Testis (tissue), 5 donors: Measurements from ENCODE around the gene ZNF76. TPM values are rescaled to one million over a fixed set of nuclear protein-coding genes. Genes with fewer than 3 reads are reported as not detected.
A peak's percentile ranks its signal among the peaks of the same experiment; 100 is the strongest.

ENCODE experiments used
- DNase-seq: peaks from one replicate; pipeline ENCODE4 v3.0.0-alpha.2; 2019
- H3K27ac ChIP-seq, 2 donors: fragments of 200-600 bp; sonication (generic); one replicate each; pipeline ENCODE4 v1.5.1; 2019
- H3K27me3 ChIP-seq: fragments of 200-600 bp; sonication (generic); one replicate; pipeline ENCODE4 v1.5.1; 2019
- H3K36me3 ChIP-seq: fragments of 200-600 bp; sonication (generic); one replicate; pipeline ENCODE4 v1.5.1; 2017; ENCODE audit warnings: low read depth; ENCODE audit errors: missing control alignments
- H3K4me1 ChIP-seq: fragments of 200-600 bp; sonication (generic); one replicate; pipeline ENCODE4 v1.5.1; 2019
- H3K4me3 ChIP-seq, 2 donors: fragments of 200-600 bp; sonication (generic); one replicate each; pipeline ENCODE4 v1.5.1; 2017 to 2019
- H3K9me3 ChIP-seq: fragments of 200-600 bp; sonication (generic); one replicate; pipeline ENCODE4 v1.5.1; 2017
- CTCF ChIP-seq, 3 experiments: fragments of 450-650 bp in 2 of 3; fragments of 200-600 bp in 1 of 3; sonication (generic) in 1 of 3; IDR thresholded peaks; one replicate each; pipeline ENCODE4 v1.5.1; 2016 to 2019; ENCODE audit warnings: antibody characterized with exemption in 3 of 3, mild to moderate bottlenecking in 2 of 3, moderate library complexity in 1 of 3
- POLR2A ChIP-seq: fragments of 450-650 bp; IDR thresholded peaks from one replicate; pipeline ENCODE4 v1.6.1; 2017; ENCODE audit warnings: antibody characterized with exemption, mild to moderate bottlenecking, moderate library complexity
- WGBS, 2 donors: methylation state at CpG; one replicate each; pipeline ENCODE4 v1.1.5; 2018; 5-methylcytosine and 5-hydroxymethylcytosine counted together
- intact Hi-C: fragments of 100-400 bp; cut with DNase I; formaldehyde crosslinking; loops from one replicate; pipeline ENCODE4 v1.15.1; 2023; ENCODE audit warnings: low total_unique reads
- long read RNA-seq, 2 donors: transcript quantifications; one replicate each; lab custom pipeline, GENCODE V29; 2026
- polyA plus RNA-seq: library from polyadenylated mRNA; stranded (reverse); fragments of 350-450 nt; fragmentation: Illumina TruSeq; extraction: RNeasy Lipid Tissue Mini Kit (QIAGEN cat#74804); gene quantifications from one replicate; pipeline ENCODE4 v1.2.3, GENCODE V29; 2014; ENCODE audit warnings: low read depth, low replicate concordance; ENCODE audit not compliant: insufficient read depth
- total RNA-seq, 2 donors: library from RNA; depleted of rRNA; stranded (reverse); fragments of >200 nt; gene quantifications; one replicate each; pipeline ENCODE4 v1.2.3, GENCODE V29; 2016

ZNF76 gene
- total RNA-seq, result 10 to 100 TPM; 81.3 to 97.3 TPM
- 76.9 TPM for polyA plus RNA-seq
- long read RNA-seq, donor 1, partial matches to known transcripts, result 0 of 1 reads
- long read RNA-seq, donor 1, other reads (novel, unspliced or antisense), result 0 of 1 reads
- long read RNA-seq, donor 2, partial matches to known transcripts, result 0 of 3 reads
- long read RNA-seq, donor 2, other reads (novel, unspliced or antisense), result 0 of 3 reads

DNA sequence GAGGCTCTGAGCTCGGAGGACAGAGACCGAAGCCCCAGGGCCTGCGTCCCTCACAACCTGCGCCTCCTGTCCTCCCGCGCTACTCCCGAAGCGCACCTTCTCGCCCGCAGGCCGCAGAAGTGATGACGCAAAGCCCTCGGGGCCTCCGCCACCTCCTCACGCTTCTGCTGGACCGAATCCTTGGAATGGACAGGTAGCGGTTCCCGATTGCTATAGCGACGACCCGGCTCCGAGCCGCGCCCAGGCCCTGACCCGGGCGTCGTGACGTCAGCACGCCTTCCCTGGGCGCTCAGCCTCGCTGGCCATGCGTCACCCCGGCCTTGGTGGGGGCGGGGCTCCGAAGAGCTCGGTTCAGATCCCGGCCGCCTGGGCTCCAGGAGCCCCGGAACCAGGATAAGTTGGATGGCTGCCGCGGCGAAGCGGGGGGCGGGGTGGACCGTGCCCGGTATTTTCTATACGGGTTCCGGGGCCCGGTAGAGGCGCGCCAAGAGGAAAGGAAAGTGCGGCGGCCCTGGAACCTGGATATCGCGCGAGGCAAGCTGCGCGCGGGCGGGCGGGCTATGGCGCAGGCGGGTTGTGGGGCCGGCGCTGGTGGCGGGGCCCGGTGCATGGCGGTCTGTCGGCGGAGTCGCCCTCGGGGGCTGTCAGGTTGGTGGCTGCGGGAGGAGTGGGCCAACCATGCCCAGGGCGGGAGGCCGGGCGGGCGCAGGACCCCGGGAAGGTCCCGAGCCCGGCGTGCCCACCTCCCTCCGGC, at the start of gene ZNF76:
ZNF76 (plus strand) TSS at position 542 of the 754 bp plus-strand sequence. CDS start 21,417 bp downstream, outside the sequence.
- H3K4me3 ChIP-seq, result peak within 1 kb of the TSS; percentile 76 to 94
- intact Hi-C loops, result no loop called here
- TF ChIP-seq CTCF (IDR thresholded peaks at IDR 0.05), result peak in 2 of 3 experiments; percentile 44 to 74
- peak; percentile 8 for TF ChIP-seq POLR2A
- no peaks in the 10 kb centered on the region for H3K9me3 ChIP-seq
- H3K27ac ChIP-seq, result peak within 1 kb of the TSS; percentile 92 to 96
- peak; percentile 99 for DNase-seq
- WGBS, 2 donors, result 1% methylated on average over 57 of the region's 82 CpGs; no CpG with 5 or more reads in 1 of the 2 donors
- H3K36me3 ChIP-seq, result no peaks in the 10 kb centered on the region
- H3K27me3 ChIP-seq, result no peaks in the 10 kb centered on the region
- peaks cover 20% of the 10 kb centered on the region for H3K4me1 ChIP-seq

GRCh38 chr6:35213298-35213791, 46.2 kb upstream of the ZNF76 start:
- H3K4me1 ChIP-seq, result peaks cover 21% of the 10 kb centered on the region

DNA sequence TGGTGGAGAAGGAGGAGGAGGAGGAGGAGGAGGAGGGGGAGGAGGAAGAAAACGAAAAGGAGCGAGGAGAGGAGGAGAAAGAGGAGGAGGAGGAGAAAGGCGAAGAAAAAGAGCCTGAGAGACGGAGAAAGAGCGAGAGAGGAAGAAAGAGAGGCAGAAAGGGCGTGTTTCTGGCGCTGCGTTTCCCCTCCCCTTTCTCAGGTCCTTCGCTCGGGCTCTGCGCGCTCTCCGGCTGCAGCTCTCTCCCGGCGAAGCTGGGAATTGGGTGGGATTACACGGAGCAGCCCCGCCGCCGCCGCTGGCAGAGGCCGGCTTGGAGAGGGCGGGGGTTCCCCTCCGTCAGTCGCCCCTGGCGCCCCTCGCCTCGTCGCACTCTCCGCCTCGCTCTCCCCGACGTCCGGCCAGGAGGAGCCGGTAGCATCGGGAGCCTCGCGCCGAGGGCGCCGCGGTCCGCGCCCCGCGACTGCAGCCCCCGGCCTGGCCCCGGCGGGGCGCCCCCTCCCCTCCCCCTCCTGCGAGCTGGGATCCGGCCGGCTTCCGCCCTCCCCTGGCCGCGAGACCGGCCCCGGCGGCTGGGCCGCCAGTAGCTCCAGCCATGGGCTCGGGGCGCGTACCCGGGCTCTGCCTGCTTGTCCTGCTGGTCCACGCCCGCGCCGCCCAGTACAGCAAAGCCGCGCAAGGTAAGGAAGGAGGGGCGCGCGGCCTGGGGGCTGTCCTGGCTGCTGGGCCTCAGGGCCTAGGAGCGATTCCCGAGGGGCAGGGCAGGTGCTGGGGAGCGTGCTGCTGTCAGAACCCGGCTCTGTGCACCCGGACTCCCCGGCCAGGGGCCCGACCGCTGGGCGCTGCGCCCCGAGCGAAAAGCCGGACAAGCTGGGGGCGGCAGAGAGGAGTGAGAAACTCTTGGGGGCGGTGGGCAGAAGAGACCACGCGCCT, 45.4 kb upstream of the ZNF76 start, which contains the start of gene SCUBE3:
SCUBE3 (plus strand) TSS at position 133 of the 933 bp plus-strand sequence; CDS start at position 596, 463 bp downstream.
- DNase-seq, result peak; percentile 42
- intact Hi-C loops, result no loop called here
- H3K27ac ChIP-seq, result no peak within 1 kb of the TSS
- H3K27me3 ChIP-seq, result no peaks in the 10 kb centered on the region
- no peak for TF ChIP-seq CTCF (IDR thresholded peaks at IDR 0.05)
- TF ChIP-seq POLR2A, result no peak
- peaks cover 21% of the 10 kb centered on the region for H3K4me1 ChIP-seq
- H3K9me3 ChIP-seq, result no peaks in the 10 kb centered on the region
- WGBS, 2 donors, result 1 to 2% methylated on average over 43 to 79 of the region's 89 CpGs
- no peaks in the 10 kb centered on the region for H3K36me3 ChIP-seq
- peak within 1 kb of the TSS; percentile 53 to 57 for H3K4me3 ChIP-seq

More at GRCh38 chr6:35213298-35213791, 46.2 kb upstream of the ZNF76 start:
- Histone ChIP-seq H3K4me3 (peak overlapping the region; percentile 53 to 57), H3K36me3 (no peaks in the 10 kb centered on the region), H3K27ac (no peak overlapping the region), H3K9me3 (no peaks in the 10 kb centered on the region), H3K27me3 (no peaks in the 10 kb centered on the region)
- WGBS, 2 donors, result 10 to 14% methylated on average over 16 to 48 of the region's 51 CpGs
- no peak for TF ChIP-seq POLR2A
- TF ChIP-seq CTCF (IDR thresholded peaks at IDR 0.05), result no peak
- intact Hi-C loops, result no loop called here
- DNase-seq, result peak; percentile 45

DNA sequence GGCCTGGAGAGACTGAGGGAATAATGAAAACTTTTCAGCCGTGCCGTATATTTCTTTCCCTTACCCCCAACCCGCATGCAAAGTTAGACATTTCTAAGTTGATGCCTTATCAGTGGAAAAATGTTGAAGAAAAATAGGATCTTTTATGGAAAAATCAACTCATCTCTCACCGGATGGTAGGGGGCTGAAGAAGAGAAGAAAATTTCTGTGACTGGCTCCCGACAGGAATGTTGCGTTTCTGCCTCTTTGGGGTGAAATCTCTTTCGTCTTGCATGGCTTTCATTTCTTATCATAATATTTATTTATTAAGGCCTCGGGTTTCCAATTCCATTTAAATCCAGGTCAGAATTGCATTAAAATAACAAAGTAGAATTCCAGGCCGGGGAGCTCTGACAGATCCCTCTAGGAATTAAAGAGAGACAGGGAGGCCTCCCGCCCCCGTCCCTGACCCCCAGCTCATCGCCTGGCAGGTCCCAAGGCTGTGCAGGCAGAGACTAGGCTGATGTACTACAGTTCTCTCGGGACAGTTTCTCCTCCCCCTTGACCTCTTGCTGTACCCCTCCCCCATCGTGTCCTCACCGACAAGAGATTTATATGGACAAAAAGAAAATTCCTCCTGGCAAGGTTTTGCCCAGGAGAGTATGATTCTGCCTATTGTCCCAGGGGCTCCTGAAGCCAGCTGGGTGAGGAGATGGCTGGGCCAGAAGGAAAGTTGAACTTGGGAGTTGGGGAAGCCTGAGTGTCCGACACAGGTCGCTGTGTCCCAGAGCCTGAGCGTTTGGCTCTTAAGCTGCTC, 44.5 kb upstream of the ZNF76 start:
- Histone ChIP-seq H3K27me3 (no peaks in the 10 kb centered on the region), H3K27ac (no peak overlapping the region), H3K9me3 (no peaks in the 10 kb centered on the region), H3K4me1 (peaks cover 21% of the 10 kb centered on the region), H3K36me3 (no peaks in the 10 kb centered on the region), H3K4me3 (peak overlapping the region in 1 of 2 donors; percentile 57)
- DNase-seq, result no peak
- no peak for TF ChIP-seq POLR2A
- no peak for TF ChIP-seq CTCF (IDR thresholded peaks at IDR 0.05)
- intact Hi-C loops, result no loop called here
- 18 to 31% methylated on average over 17 to 18 of the region's 18 CpGs for WGBS, 2 donors
